Mesendoderm (in vitro differentiated cells): ENCODE data around the gene PIP5K1B.

Source experiments
- DNase-seq: peaks from one replicate; pipeline ENCODE4 v3.0.0; 2013
- H2AK5ac ChIP-seq: 2 replicates; pipeline ENCODE4 v1.6.1; 2013; ENCODE audit warnings: low read length, inconsistent platforms
- H2BK120ac ChIP-seq: 2 replicates; pipeline ENCODE4 v1.6.1; 2013; ENCODE audit warnings: low read depth, mild to moderate bottlenecking, low read length, moderate library complexity, mixed read lengths
- H2BK15ac ChIP-seq: replicated peaks from 2 replicates; pipeline ENCODE4 v1.6.1; 2013; ENCODE audit warnings: low read depth, mild to moderate bottlenecking, moderate library complexity
- H2BK5ac ChIP-seq: 2 replicates; pipeline ENCODE4 v1.6.1; 2013; ENCODE audit warnings: low read length, inconsistent platforms
- H3K18ac ChIP-seq: 2 replicates; pipeline ENCODE4 v1.6.1; 2013; ENCODE audit warnings: mild to moderate bottlenecking, low read length, mixed read lengths
- H3K23ac ChIP-seq: one replicate; pipeline ENCODE4 v1.6.1; 2013; ENCODE audit warnings: low read length
- H3K27ac ChIP-seq: 2 replicates; pipeline ENCODE4 v1.5.1; 2013; ENCODE audit warnings: low read depth, mild to moderate bottlenecking, inconsistent platforms, low read length, moderate library complexity
- H3K27me3 ChIP-seq: 2 replicates; pipeline ENCODE4 v1.6.1; 2013; ENCODE audit warnings: low read length, control low read depth, mild to moderate bottlenecking, inconsistent platforms; ENCODE audit not compliant: insufficient read depth, poor library complexity
- H3K36me3 ChIP-seq: 2 replicates; pipeline ENCODE4 v1.6.1; 2013; ENCODE audit warnings: low read length, inconsistent platforms; ENCODE audit not compliant: control insufficient read depth, insufficient read depth
- H3K4ac ChIP-seq: one replicate; pipeline ENCODE4 v1.6.1; 2013; ENCODE audit warnings: low read depth, mild to moderate bottlenecking, low read length, moderate library complexity
- H3K4me1 ChIP-seq: 2 replicates; pipeline ENCODE4 v1.6.1; 2013; ENCODE audit warnings: low read depth, low read length, inconsistent platforms; ENCODE audit not compliant: control insufficient read depth
- H3K4me2 ChIP-seq: 2 replicates; pipeline ENCODE4 v1.6.1; 2013; ENCODE audit warnings: low read length
- H3K4me3 ChIP-seq: 2 replicates; pipeline ENCODE4 v1.5.1; 2013; ENCODE audit warnings: mild to moderate bottlenecking, low read length
- H3K56ac ChIP-seq: one replicate; pipeline ENCODE4 v1.6.1; 2013; ENCODE audit warnings: low read length
- H3K79me1 ChIP-seq: 2 replicates; pipeline ENCODE4 v1.6.1; 2013; ENCODE audit warnings: low read length, inconsistent platforms
- H3K79me2 ChIP-seq: 2 replicates; pipeline ENCODE4 v1.6.1; 2013; ENCODE audit warnings: mild to moderate bottlenecking, low read length; ENCODE audit not compliant: control insufficient read depth, insufficient read depth
- H3K9ac ChIP-seq: 2 replicates; pipeline ENCODE4 v1.6.1; 2013; ENCODE audit warnings: low read length, inconsistent platforms
- H4K5ac ChIP-seq: one replicate; pipeline ENCODE4 v1.6.1; 2013; ENCODE audit warnings: low read length
- H4K8ac ChIP-seq: one replicate; pipeline ENCODE4 v1.6.1; 2013; ENCODE audit warnings: low read depth, mild to moderate bottlenecking, control low read depth, low read length, moderate library complexity
- WGBS: extraction: QIAGEN DNeasy Blood & Tissue Kit; methylation state at CpG from one replicate; pipeline ENCODE4 v1.1.7; 2013; ENCODE audit warnings: low lambda C conversion rate, missing lambda C conversion rate; ENCODE audit not compliant: insufficient coverage; ENCODE audit errors: extremely low coverage; 5-methylcytosine and 5-hydroxymethylcytosine counted together

Gene PIP5K1B

GRCh38 chr9:68725070-68725469, 20.0 kb downstream of the PIP5K1B start:
- Histone ChIP-seq H3K79me2 (no peaks in the 10 kb centered on the region), H3K56ac (no peak overlapping the region), H4K5ac (no peak overlapping the region), H2BK15ac (no peak overlapping the region), H2BK5ac (no peak overlapping the region), H2BK120ac (no peak overlapping the region), H3K23ac (no peak overlapping the region), H3K79me1 (no peaks in the 10 kb centered on the region), H2AK5ac (no peak overlapping the region), H3K4me1 (no peaks in the 10 kb centered on the region), H3K9ac (no peak overlapping the region), H3K4ac (no peak overlapping the region), H3K18ac (no peak overlapping the region), H3K4me3 (no peak overlapping the region), H3K36me3 (no peaks in the 10 kb centered on the region), H3K27ac (no peak overlapping the region), H3K27me3 (no peaks in the 10 kb centered on the region), H3K4me2 (no peak overlapping the region), H4K8ac (no peak overlapping the region)
- DNase-seq, result no peak
- WGBS, result no CpG with 5 or more reads among the region's 3 CpGs

- no peak overlapping the region for H4K5ac ChIP-seq
- no peak for DNase-seq
- no peak overlapping the region for H3K23ac ChIP-seq
- no peak overlapping the region for H3K18ac ChIP-seq
- no peak overlapping the region for H3K4me2 ChIP-seq
- H2BK15ac ChIP-seq, result no peak overlapping the region
- no peaks in the 10 kb centered on the region for H3K36me3 ChIP-seq
- no peaks in the 10 kb centered on the region for H3K79me1 ChIP-seq
- WGBS, result no CpG with 5 or more reads among the region's 5 CpGs
- no peak overlapping the region for H3K4ac ChIP-seq
- H2BK5ac ChIP-seq, result no peak overlapping the region
- no peaks in the 10 kb centered on the region for H3K4me1 ChIP-seq
- H3K9ac ChIP-seq, result no peak overlapping the region
- no peak overlapping the region for H3K27ac ChIP-seq
- H4K8ac ChIP-seq, result no peak overlapping the region
- H3K79me2 ChIP-seq, result no peaks in the 10 kb centered on the region
- no peak overlapping the region for H2BK120ac ChIP-seq
- no peaks in the 10 kb centered on the region for H3K27me3 ChIP-seq
- no peak overlapping the region for H3K56ac ChIP-seq
- no peak overlapping the region for H2AK5ac ChIP-seq
- no peak overlapping the region for H3K4me3 ChIP-seq
These were observed 21.4 kb downstream of the PIP5K1B start for GRCh38 chr9:68726489-68726888.

GRCh38 chr9:68727636-68728035, 22.6 kb downstream of the PIP5K1B start:
- Histone ChIP-seq H3K4me3 (no peak overlapping the region), H4K5ac (no peak overlapping the region), H3K27me3 (no peaks in the 10 kb centered on the region), H2BK120ac (no peak overlapping the region), H3K18ac (no peak overlapping the region), H3K36me3 (no peaks in the 10 kb centered on the region), H3K9ac (no peak overlapping the region), H2BK5ac (no peak overlapping the region), H3K4me1 (no peaks in the 10 kb centered on the region), H2BK15ac (no peak overlapping the region), H3K4me2 (no peak overlapping the region), H3K27ac (no peak overlapping the region), H2AK5ac (no peak overlapping the region), H4K8ac (no peak overlapping the region), H3K56ac (no peak overlapping the region), H3K79me2 (no peaks in the 10 kb centered on the region), H3K4ac (no peak overlapping the region), H3K23ac (no peak overlapping the region), H3K79me1 (no peaks in the 10 kb centered on the region)
- WGBS, result no CpG with 5 or more reads among the region's 2 CpGs
- no peak for DNase-seq

- H3K27ac ChIP-seq, result no peak overlapping the region
- H3K18ac ChIP-seq, result no peak overlapping the region
- no peak overlapping the region for H3K56ac ChIP-seq
- H2BK5ac ChIP-seq, result no peak overlapping the region
- H3K79me1 ChIP-seq, result no peaks in the 10 kb centered on the region
- no peak overlapping the region for H4K5ac ChIP-seq
- no peaks in the 10 kb centered on the region for H3K4me1 ChIP-seq
- no peak overlapping the region for H3K9ac ChIP-seq
- DNase-seq, result no peak
- H2BK120ac ChIP-seq, result no peak overlapping the region
- H3K4ac ChIP-seq, result no peak overlapping the region
- no peak overlapping the region for H3K23ac ChIP-seq
- no peaks in the 10 kb centered on the region for H3K79me2 ChIP-seq
- H3K4me3 ChIP-seq, result no peak overlapping the region
- no peak overlapping the region for H2AK5ac ChIP-seq
- H3K36me3 ChIP-seq, result no peaks in the 10 kb centered on the region
- H3K27me3 ChIP-seq, result no peaks in the 10 kb centered on the region
- WGBS, result no CpG with 5 or more reads among the region's 1 CpG
- H4K8ac ChIP-seq, result no peak overlapping the region
- no peak overlapping the region for H2BK15ac ChIP-seq
- H3K4me2 ChIP-seq, result no peak overlapping the region
These were observed 23.7 kb downstream of the PIP5K1B start for GRCh38 chr9:68728731-68729130.

- Histone ChIP-seq H3K27me3 (no peaks in the 10 kb centered on the region), H3K56ac (no peak overlapping the region), H3K36me3 (no peaks in the 10 kb centered on the region), H3K79me1 (no peaks in the 10 kb centered on the region), H2BK5ac (no peak overlapping the region), H3K9ac (no peak overlapping the region), H3K4ac (no peak overlapping the region), H4K5ac (no peak overlapping the region), H3K79me2 (no peaks in the 10 kb centered on the region), H3K4me1 (no peaks in the 10 kb centered on the region), H3K18ac (no peak overlapping the region), H3K4me2 (no peak overlapping the region), H2BK15ac (no peak overlapping the region), H2AK5ac (no peak overlapping the region), H3K4me3 (no peak overlapping the region), H3K27ac (no peak overlapping the region), H4K8ac (no peak overlapping the region), H3K23ac (no peak overlapping the region), H2BK120ac (no peak overlapping the region)
- DNase-seq, result no peak
- WGBS, result no CpG with 5 or more reads among the region's 2 CpGs
These were observed 25.7 kb downstream of the PIP5K1B start for GRCh38 chr9:68730570-68731235.

- no peak overlapping the region for H4K8ac ChIP-seq
- no peaks in the 10 kb centered on the region for H3K79me1 ChIP-seq
- no peak overlapping the region for H4K5ac ChIP-seq
- H3K27ac ChIP-seq, result no peak overlapping the region
- no peak overlapping the region for H2BK120ac ChIP-seq
- no peak overlapping the region for H3K23ac ChIP-seq
- no CpG with 5 or more reads among the region's 5 CpGs for WGBS
- no peak overlapping the region for H3K18ac ChIP-seq
- H3K27me3 ChIP-seq, result no peaks in the 10 kb centered on the region
- H3K4me2 ChIP-seq, result no peak overlapping the region
- no peak overlapping the region for H3K4ac ChIP-seq
- no peak overlapping the region for H2BK5ac ChIP-seq
- no peaks in the 10 kb centered on the region for H3K79me2 ChIP-seq
- H2BK15ac ChIP-seq, result no peak overlapping the region
- no peak overlapping the region for H2AK5ac ChIP-seq
- H3K36me3 ChIP-seq, result no peaks in the 10 kb centered on the region
- no peak overlapping the region for H3K56ac ChIP-seq
- H3K4me1 ChIP-seq, result no peaks in the 10 kb centered on the region
- H3K4me3 ChIP-seq, result no peak overlapping the region
- DNase-seq, result no peak
- no peak overlapping the region for H3K9ac ChIP-seq
These were observed 26.8 kb downstream of the PIP5K1B start for GRCh38 chr9:68731857-68732256.
